C4-2B (cell line): ENCODE data around the gene EXD3.

ENCODE experiments used
- CTCF ChIP-seq: fragments of 450-650 bp; conservative IDR thresholded peaks from 2 replicates; pipeline ENCODE4 v1.5.1; 2017; ENCODE audit warnings: mild to moderate bottlenecking
- ZFX ChIP-seq: fragments of 450-650 bp; IDR thresholded peaks from 2 replicates; pipeline ENCODE4 v1.6.1; 2017

- TF ChIP-seq CTCF (no peak), ZFX (no peak)
Observed at GRCh38 chr9:137459601-137460362, 36.8 kb upstream of the EXD3 start.
